ENCODE results near the gene CCDC157.
A peak's percentile ranks its signal among the peaks of the same experiment; 100 is the strongest.

CCDC157 gene

DNA sequence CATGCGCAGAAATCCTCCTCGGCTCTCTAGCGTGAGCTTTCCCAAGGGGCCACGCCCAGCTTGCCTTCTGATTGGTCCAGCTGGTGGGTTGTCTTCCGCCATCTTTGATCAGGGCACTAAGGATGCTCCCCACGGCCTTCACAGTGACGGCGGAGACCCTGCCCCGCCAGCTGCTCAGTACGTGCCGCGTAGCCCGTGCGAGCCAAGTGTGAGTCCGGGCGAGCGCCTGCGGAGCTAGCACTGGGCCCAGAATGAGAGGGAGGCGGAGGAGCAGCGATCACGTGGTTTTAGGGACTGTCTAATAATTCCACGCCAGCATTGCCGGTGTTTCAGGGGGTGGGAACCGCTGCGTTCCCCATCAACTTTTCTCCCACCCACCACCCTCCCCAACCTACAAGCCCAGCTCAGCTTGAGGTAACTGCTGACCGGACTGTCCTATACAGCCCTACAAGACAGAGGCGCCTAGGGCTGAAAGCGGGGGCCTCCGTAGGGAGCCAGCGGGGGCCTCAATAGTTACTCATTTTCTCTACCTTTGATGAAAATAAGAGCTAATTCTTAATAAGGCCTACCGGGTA is 67.2 kb downstream of the CCDC157 start:
- Histone ChIP-seq H3K4me3 (ENCODE audit: control insufficient read depth in 1 of 7, extremely low read depth in 1 of 7, insufficient read depth in 4 of 7, low read depth in 2 of 7, low read length in 6 of 7) (peak overlapping the region; percentile 54 to 85 (median 75)), H3K27ac (ENCODE audit: insufficient read depth in 1 of 2, low read depth in 1 of 2, low read length in 2 of 2, poor library complexity in 1 of 2, severe bottlenecking in 2 of 2) (peak overlapping the region; percentile 81 to 88), H3K9me3 (ENCODE audit: control extremely low read depth in 1 of 5, control insufficient read depth in 4 of 5, insufficient read depth in 2 of 5, low read depth in 1 of 5, low read length in 4 of 5) (no peaks in the 10 kb centered on the region), H3K36me3 (ENCODE audit: control insufficient read depth in 4 of 4, insufficient read depth in 4 of 4, low read length in 3 of 4) (peaks cover 0 to 29% (median 1%) of the 10 kb centered on the region in 4 experiments), H3K27me3 (replicated peaks in 2 of 5; ENCODE audit: control insufficient read depth in 4 of 5, insufficient read depth in 5 of 5, low read length in 4 of 5) (no peaks in the 10 kb centered on the region), H3K4me1 (ENCODE audit: control extremely low read depth in 1 of 4, control insufficient read depth in 4 of 4, insufficient read depth in 4 of 4, low read length in 3 of 4) (peaks cover 9 to 44% (median 41%) of the 10 kb centered on the region in 4 experiments)
- peak; percentile 99 to 100 (median 100) for DNase-seq
- 1% methylated on average over 29 of the region's 31 CpGs for WGBS (ENCODE audit: insufficient coverage)
- POLR2A ChIA-PET = interaction anchor here (0.5 to 0.7 kb wide), 2 partner anchors 9 to 110 kb away, joined by 3 read pairs; no protein-coding TSS in a partner anchor
- CTCF ChIA-PET = interaction anchor here (1.0 to 6.8 kb wide), 11 partner anchors 11 to 138 kb away, joined by 3 to 42 read pairs (median 5); partner anchors contain the start of gene SEC14L2

DNA sequence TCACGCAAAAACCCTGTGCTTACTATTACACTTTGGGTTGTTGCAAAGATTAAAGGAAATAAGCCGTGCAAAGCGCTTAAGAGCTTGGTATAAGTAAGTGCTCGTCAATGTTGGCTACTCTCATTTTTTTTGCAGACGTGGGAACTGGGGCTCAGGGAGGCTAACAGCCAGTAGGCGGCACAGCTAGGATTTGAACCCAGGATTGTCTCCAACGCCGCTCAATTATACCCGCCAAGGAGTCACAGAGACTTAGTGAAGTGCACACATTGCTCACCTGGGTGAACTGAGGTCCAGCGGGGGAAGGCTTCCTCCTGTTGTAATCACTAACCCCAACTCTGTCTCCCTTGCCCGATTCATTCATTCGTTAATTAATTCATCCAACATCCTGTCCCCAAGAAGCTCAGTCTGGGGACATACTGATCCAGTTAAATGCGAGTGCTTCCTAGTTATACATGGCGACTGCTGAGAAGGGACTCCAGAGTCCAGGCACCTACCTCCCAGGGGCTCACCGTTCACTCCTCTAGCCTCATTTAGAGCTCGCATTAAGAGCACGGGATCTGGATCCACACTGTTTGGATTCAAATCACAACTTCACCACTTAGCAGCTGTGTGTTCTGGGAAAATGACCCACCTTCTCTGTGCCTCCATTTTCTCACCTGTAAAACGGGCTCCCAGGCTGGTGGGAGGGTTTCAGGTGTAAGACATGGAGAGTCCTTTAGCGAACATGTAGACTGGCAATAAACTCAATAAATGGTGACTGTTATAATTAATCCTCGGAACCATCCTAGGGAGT is 67.9 kb downstream of the CCDC157 start:
- Histone ChIP-seq H3K36me3 (ENCODE audit: control insufficient read depth in 4 of 4, insufficient read depth in 4 of 4, low read length in 3 of 4) (peaks cover 0 to 35% (median 1%) of the 10 kb centered on the region in 4 experiments), H3K27me3 (replicated peaks in 2 of 5; ENCODE audit: control insufficient read depth in 4 of 5, insufficient read depth in 5 of 5, low read length in 4 of 5) (no peaks in the 10 kb centered on the region), H3K4me3 (ENCODE audit: control insufficient read depth in 1 of 7, extremely low read depth in 1 of 7, insufficient read depth in 4 of 7, low read depth in 2 of 7, low read length in 6 of 7) (peak overlapping the region in 6 of 7 experiments; percentile 62 to 85 (median 77)), H3K4me1 (ENCODE audit: control extremely low read depth in 1 of 4, control insufficient read depth in 4 of 4, insufficient read depth in 4 of 4, low read length in 3 of 4) (peaks cover 9 to 44% (median 41%) of the 10 kb centered on the region in 4 experiments), H3K9me3 (ENCODE audit: control extremely low read depth in 1 of 5, control insufficient read depth in 4 of 5, insufficient read depth in 2 of 5, low read depth in 1 of 5, low read length in 4 of 5) (no peaks in the 10 kb centered on the region), H3K27ac (ENCODE audit: insufficient read depth in 1 of 2, low read depth in 1 of 2, low read length in 2 of 2, poor library complexity in 1 of 2, severe bottlenecking in 2 of 2) (peak overlapping the region in 1 of 2 experiments; percentile 88)
- ChIA-PET CTCF (interaction anchor here (0.9 to 6.8 kb wide), 10 partner anchors 9 to 139 kb away, joined by 3 to 42 read pairs (median 4); no protein-coding TSS in a partner anchor), POLR2A (no interaction called here)
- 57% methylated on average over 17 of the region's 20 CpGs for WGBS (ENCODE audit: insufficient coverage)
- DNase-seq = no peak

DNA sequence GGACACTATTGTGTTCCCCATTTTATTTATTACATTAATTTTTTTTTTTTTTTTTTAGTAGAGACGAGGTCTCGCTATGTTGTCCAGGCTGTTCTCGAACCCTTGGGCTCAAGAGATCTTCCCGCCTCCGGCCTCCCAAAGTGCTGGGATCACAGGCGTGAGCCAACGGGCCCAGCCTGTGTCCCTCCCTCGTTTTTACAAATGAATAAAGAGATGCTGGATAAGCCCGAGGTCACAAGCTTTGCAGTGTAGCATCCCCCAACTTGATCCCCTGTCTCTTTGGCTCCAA is 68.5 kb downstream of the CCDC157 start:
- Histone ChIP-seq H3K4me1 (ENCODE audit: control extremely low read depth in 1 of 4, control insufficient read depth in 4 of 4, insufficient read depth in 4 of 4, low read length in 3 of 4) (peaks cover 9 to 44% (median 41%) of the 10 kb centered on the region in 4 experiments), H3K27me3 (replicated peaks in 2 of 5; ENCODE audit: control insufficient read depth in 4 of 5, insufficient read depth in 5 of 5, low read length in 4 of 5) (no peaks in the 10 kb centered on the region), H3K36me3 (ENCODE audit: control insufficient read depth in 4 of 4, insufficient read depth in 4 of 4, low read length in 3 of 4) (peaks cover 0 to 35% (median 1%) of the 10 kb centered on the region in 4 experiments), H3K4me3 (ENCODE audit: control insufficient read depth in 1 of 7, extremely low read depth in 1 of 7, insufficient read depth in 4 of 7, low read depth in 2 of 7, low read length in 6 of 7) (peak overlapping the region; percentile 33 to 78 (median 75)), H3K27ac (ENCODE audit: insufficient read depth in 1 of 2, low read depth in 1 of 2, low read length in 2 of 2, poor library complexity in 1 of 2, severe bottlenecking in 2 of 2) (peak overlapping the region in 1 of 2 experiments; percentile 10), H3K9me3 (ENCODE audit: control extremely low read depth in 1 of 5, control insufficient read depth in 4 of 5, insufficient read depth in 2 of 5, low read depth in 1 of 5, low read length in 4 of 5) (no peaks in the 10 kb centered on the region)
- 38% methylated on average over 8 of the region's 9 CpGs for WGBS (ENCODE audit: insufficient coverage)
- ChIA-PET CTCF (interaction anchor here (0.9 to 6.8 kb wide), 4 partner anchors 9 to 60 kb away, joined by 3 to 42 read pairs (median 6); no protein-coding TSS in a partner anchor), POLR2A (no interaction called here)
- DNase-seq = no peak

DNA sequence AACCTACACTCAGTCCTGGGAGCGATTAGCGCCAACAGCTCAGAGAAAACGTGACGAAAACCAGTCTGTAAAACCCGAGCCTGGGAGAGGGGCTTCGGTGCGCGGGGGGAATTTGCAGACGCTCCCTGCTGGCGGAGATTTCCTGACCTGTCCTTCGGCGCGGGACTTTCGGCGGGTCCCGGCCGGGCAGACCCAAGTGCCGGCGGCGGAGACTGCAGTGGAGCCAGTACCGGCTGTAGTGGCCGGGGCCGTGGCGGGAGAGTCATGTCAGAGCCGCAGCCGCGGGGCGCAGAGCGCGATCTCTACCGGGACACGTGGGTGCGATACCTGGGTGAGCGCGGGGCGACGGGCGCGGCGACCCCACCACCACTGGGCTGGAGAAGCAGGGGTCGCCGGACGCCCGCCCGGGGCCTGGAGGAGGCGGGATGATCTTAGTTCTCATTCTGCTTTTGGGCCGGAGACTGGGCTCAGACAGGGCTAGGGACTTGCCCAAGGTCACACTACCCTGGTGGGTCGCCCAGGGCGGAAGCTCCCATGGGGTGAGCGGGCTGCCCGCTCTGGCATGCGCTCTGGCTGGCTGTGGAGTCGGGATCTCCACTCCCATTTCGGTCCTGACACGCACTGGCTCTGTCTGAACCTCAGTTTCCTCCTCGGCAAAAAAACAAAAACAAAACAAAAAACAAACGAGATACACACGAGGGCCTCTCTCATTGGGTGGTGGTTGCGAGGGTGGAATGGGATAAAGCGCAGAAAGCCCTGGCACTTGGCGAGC is 69.0 kb downstream of the CCDC157 start, which contains the start of gene MTFP1:
Gene MTFP1, plus strand, starts transcription at position 153 of the 772 bp plus-strand sequence. Its CDS starts 112 bp downstream, at position 265.
- no peaks in the 10 kb centered on the region for H3K27me3 ChIP-seq (replicated peaks in 2 of 5; ENCODE audit: control insufficient read depth in 4 of 5, insufficient read depth in 5 of 5, low read length in 4 of 5)
- peaks cover 9 to 44% (median 41%) of the 10 kb centered on the region in 4 experiments for H3K4me1 ChIP-seq (ENCODE audit: control extremely low read depth in 1 of 4, control insufficient read depth in 4 of 4, insufficient read depth in 4 of 4, low read length in 3 of 4)
- DNase-seq = peak; percentile 44 to 59 (median 51)
- H3K4me3 ChIP-seq (ENCODE audit: control insufficient read depth in 1 of 7, extremely low read depth in 1 of 7, insufficient read depth in 4 of 7, low read depth in 2 of 7, low read length in 6 of 7) = peak within 1 kb of the TSS; percentile 33 to 85 (median 75)
- 3% methylated on average over 51 of the region's 61 CpGs for WGBS (ENCODE audit: insufficient coverage)
- H3K9me3 ChIP-seq (ENCODE audit: control extremely low read depth in 1 of 5, control insufficient read depth in 4 of 5, insufficient read depth in 2 of 5, low read depth in 1 of 5, low read length in 4 of 5) = no peaks in the 10 kb centered on the region
- ChIA-PET CTCF (interaction anchor here (0.9 to 6.8 kb wide), 5 partner anchors 8 to 277 kb away, joined by 3 to 42 read pairs (median 6); no protein-coding TSS in a partner anchor), POLR2A (no interaction called here)
- peak within 1 kb of the TSS in 1 of 2 experiments; percentile 10 for H3K27ac ChIP-seq (ENCODE audit: insufficient read depth in 1 of 2, low read depth in 1 of 2, low read length in 2 of 2, poor library complexity in 1 of 2, severe bottlenecking in 2 of 2)
- peaks cover 0 to 31% (median 1%) of the 10 kb centered on the region in 4 experiments for H3K36me3 ChIP-seq (ENCODE audit: control insufficient read depth in 4 of 4, insufficient read depth in 4 of 4, low read length in 3 of 4)
